ENCODE measurements around the gene TSPYL1. TPM values are rescaled to one million over a fixed set of nuclear protein-coding genes. Genes with fewer than 3 reads are reported as not detected.

Gene TSPYL1
- total RNA-seq, 1 experiment from 2014 or later: 35.1 TPM

- H3K9me3 ChIP-seq (ENCODE audit: low read length): no peaks in the 10 kb centered on the region
- H3K9ac ChIP-seq (ENCODE audit: low read length): peak within 1 kb of the TSS; percentile 93
- H2AFZ ChIP-seq (ENCODE audit: low read length): peak within 1 kb of the TSS; percentile 93
- H3K36me3 ChIP-seq (ENCODE audit: low read depth, low read length): no peaks in the 10 kb centered on the region
- no peaks in the 10 kb centered on the region for H3K9me2 ChIP-seq (replicated peaks; ENCODE audit: low read length)
- 0 out of 2 replicates have a peak, but pooled peaks cover 4% of the 10 kb centered on the region for H4K20me1 ChIP-seq (ENCODE audit: low read length)
- TF ChIP-seq, protein P1, sequence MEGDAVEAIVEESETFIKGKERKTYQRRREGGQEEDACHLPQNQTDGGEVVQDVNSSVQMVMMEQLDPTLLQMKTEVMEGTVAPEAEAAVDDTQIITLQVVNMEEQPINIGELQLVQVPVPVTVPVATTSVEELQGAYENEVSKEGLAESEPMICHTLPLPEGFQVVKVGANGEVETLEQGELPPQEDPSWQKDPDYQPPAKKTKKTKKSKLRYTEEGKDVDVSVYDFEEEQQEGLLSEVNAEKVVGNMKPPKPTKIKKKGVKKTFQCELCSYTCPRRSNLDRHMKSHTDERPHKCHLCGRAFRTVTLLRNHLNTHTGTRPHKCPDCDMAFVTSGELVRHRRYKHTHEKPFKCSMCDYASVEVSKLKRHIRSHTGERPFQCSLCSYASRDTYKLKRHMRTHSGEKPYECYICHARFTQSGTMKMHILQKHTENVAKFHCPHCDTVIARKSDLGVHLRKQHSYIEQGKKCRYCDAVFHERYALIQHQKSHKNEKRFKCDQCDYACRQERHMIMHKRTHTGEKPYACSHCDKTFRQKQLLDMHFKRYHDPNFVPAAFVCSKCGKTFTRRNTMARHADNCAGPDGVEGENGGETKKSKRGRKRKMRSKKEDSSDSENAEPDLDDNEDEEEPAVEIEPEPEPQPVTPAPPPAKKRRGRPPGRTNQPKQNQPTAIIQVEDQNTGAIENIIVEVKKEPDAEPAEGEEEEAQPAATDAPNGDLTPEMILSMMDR (conservative IDR thresholded peaks at IDR 0.05; ENCODE audit: low read depth, low read length): no peak
- TF ChIP-seq EZH2phosphoT487 (IDR thresholded peaks at IDR 0.05; ENCODE audit: borderline replicate concordance, low read length) (no peak), EZH2 (IDR thresholded peaks at IDR 0.05; ENCODE audit: low read length, unreplicated experiment) (no peak)
- peaks cover 48% of the 10 kb centered on the region for H3K79me2 ChIP-seq (ENCODE audit: low read length)
- no peaks in the 10 kb centered on the region for H3F3A ChIP-seq (ENCODE audit: low read length, unreplicated experiment)
- intact Hi-C loops (cut with micrococcal nuclease): no loop called here
- CTCF ChIA-PET: no interaction called here
- TSS peak; percentile 53 for BruUV-seq (replicated peaks)
- peak within 1 kb of the TSS; percentile 86 for H3K4me2 ChIP-seq (ENCODE audit: low read length)
- peaks cover 28% of the 10 kb centered on the region for H3K4me1 ChIP-seq (ENCODE audit: insufficient read depth, low read length)
- ATAC-seq (peak; percentile 97), DNase-seq (peak; percentile 92)
- peak within 1 kb of the TSS; percentile 35 for H3K27ac ChIP-seq (ENCODE audit: low read length)
- peak within 1 kb of the TSS; percentile 97 for H3K4me3 ChIP-seq (ENCODE audit: low read length)
- POLR2A ChIA-PET (ENCODE audit: unreplicated experiment): interaction anchor here (0.5 kb wide), 1 partner anchor 515 kb away, joined by 3 read pairs; no protein-coding TSS in a partner anchor
- H3K27me3 ChIP-seq (ENCODE audit: low read length): no peaks in the 10 kb centered on the region
These were observed 26.0 kb downstream of the TSPYL1 start, which contains the start of gene TSPYL4 for GRCh38 chr6:116253505-116254296. Gene TSPYL4 (minus strand): TSS chr6:116254075. CDS start chr6:116254008, 67 bp downstream.

GRCh38 chr6:116253188-116253504 is 26.6 kb downstream of the TSPYL1 start:
- Histone ChIP-seq H4K20me1 (ENCODE audit: low read length) (0 out of 2 replicates have a peak, but pooled peaks cover 4% of the 10 kb centered on the region), H3F3A (ENCODE audit: low read length, unreplicated experiment) (no peaks in the 10 kb centered on the region), H2AFZ (ENCODE audit: low read length) (peak overlapping the region; percentile 93), H3K9me2 (replicated peaks; ENCODE audit: low read length) (no peaks in the 10 kb centered on the region), H3K9me3 (ENCODE audit: low read length) (no peaks in the 10 kb centered on the region), H3K36me3 (ENCODE audit: low read depth, low read length) (no peaks in the 10 kb centered on the region), H3K4me2 (ENCODE audit: low read length) (peak overlapping the region; percentile 86), H3K9ac (ENCODE audit: low read length) (peak overlapping the region; percentile 93), H3K79me2 (ENCODE audit: low read length) (peaks cover 48% of the 10 kb centered on the region), H3K27ac (ENCODE audit: low read length) (no peak overlapping the region), H3K4me3 (ENCODE audit: low read length) (peak overlapping the region; percentile 97), H3K4me1 (ENCODE audit: insufficient read depth, low read length) (peaks cover 28% of the 10 kb centered on the region), H3K27me3 (ENCODE audit: low read length) (no peaks in the 10 kb centered on the region)
- DNase-seq (no peak), ATAC-seq (no peak)
- intact Hi-C loops (cut with micrococcal nuclease): no loop called here
- POLR2A ChIA-PET (ENCODE audit: unreplicated experiment): no interaction called here
- CTCF ChIA-PET: no interaction called here
- no TSS peak for BruUV-seq (replicated peaks)
- no peak for TF ChIP-seq EZH2 (IDR thresholded peaks at IDR 0.05; ENCODE audit: low read length, unreplicated experiment)
- TF ChIP-seq EZH2phosphoT487 (IDR thresholded peaks at IDR 0.05; ENCODE audit: borderline replicate concordance, low read length): no peak
- TF ChIP-seq, protein P1 (conservative IDR thresholded peaks at IDR 0.05; ENCODE audit: low read depth, low read length): no peak

Data from PC-3 (cell line).